GM12873 (cell line): Measurements from ENCODE around the gene RGN.

Experiments used
- CTCF ChIP-seq: IDR thresholded peaks from 2 replicates; pipeline ENCODE4 v1.5.1; 2012; ENCODE audit warnings: low read depth, mild to moderate bottlenecking, moderate library complexity, low read length, control low read depth; ENCODE audit not compliant: insufficient read depth; ENCODE audit errors: missing control alignments

RGN gene

DNA sequence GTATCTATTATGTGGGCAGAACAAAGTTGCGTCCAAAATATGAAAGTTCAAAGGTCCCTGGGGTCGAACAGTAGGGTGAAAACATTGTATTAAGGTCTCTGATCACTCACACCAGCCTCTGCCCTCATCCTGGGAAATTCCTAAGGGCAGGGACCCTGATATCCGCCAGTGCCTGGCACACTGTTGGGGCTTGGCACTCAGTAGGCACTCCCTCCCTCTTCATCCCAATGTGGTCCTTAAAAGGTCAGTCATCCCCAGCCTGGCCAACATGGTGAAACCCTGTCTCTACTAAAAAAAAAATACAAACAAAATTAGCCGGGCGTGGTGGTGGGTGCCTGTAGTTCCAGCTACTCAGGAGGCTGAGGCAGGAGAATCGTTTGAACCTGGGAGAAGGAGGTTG is 59.9 kb downstream of the RGN start:
- TF ChIP-seq CTCF, result no peak
